Fibroblast of lung (primary cell): ENCODE results near the gene RTN3.

ENCODE experiments used
- EZH2 ChIP-seq: IDR thresholded peaks from 2 replicates; pipeline ENCODE4 v1.5.1; 2012; ENCODE audit warnings: low read length, control low read depth, mild to moderate bottlenecking; ENCODE audit errors: missing control alignments
- TF ChIP-seq, protein P1 (sequence below), 2 donors: IDR thresholded peaks in 1 of 2; conservative IDR thresholded peaks in 1 of 2; 1 replicate in 1 of 2; 2 replicates in 1 of 2; pipeline ENCODE4 v1.5.1; 2011 to 2012; ENCODE audit warnings: low read length in 2 of 2, control low read depth in 1 of 2, inconsistent platforms in 1 of 2, low read depth in 1 of 2, mild to moderate bottlenecking in 1 of 2

DNA sequence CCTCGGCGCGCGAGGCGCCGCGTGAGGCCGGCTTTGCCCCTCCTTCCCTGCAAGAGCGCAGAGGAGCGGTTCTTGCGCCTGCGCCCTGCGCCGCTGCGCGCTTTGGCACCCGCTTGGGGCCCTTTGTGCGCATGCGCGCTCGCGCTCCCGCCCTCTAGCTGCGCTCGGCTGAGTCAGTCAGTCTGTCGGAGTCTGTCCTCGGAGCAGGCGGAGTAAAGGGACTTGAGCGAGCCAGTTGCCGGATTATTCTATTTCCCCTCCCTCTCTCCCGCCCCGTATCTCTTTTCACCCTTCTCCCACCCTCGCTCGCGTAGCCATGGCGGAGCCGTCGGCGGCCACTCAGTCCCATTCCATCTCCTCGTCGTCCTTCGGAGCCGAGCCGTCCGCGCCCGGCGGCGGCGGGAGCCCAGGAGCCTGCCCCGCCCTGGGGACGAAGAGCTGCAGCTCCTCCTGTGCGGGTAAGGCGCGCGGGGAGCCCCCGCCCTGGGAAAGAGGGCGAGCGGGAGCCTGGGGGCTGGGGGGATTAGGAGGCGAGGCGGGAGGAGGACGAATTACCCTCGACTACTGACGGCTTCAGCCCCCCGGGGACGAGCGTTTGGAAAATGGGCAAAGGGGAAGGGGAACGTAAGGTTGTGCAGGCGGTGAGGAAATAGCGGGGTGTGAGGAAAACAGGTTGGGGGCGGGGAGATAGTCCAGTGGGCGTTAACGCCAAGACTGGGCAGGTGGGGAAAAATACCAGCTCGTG lies at the start of gene RTN3:
- no peak for TF ChIP-seq EZH2
- TF ChIP-seq, protein P1, sequence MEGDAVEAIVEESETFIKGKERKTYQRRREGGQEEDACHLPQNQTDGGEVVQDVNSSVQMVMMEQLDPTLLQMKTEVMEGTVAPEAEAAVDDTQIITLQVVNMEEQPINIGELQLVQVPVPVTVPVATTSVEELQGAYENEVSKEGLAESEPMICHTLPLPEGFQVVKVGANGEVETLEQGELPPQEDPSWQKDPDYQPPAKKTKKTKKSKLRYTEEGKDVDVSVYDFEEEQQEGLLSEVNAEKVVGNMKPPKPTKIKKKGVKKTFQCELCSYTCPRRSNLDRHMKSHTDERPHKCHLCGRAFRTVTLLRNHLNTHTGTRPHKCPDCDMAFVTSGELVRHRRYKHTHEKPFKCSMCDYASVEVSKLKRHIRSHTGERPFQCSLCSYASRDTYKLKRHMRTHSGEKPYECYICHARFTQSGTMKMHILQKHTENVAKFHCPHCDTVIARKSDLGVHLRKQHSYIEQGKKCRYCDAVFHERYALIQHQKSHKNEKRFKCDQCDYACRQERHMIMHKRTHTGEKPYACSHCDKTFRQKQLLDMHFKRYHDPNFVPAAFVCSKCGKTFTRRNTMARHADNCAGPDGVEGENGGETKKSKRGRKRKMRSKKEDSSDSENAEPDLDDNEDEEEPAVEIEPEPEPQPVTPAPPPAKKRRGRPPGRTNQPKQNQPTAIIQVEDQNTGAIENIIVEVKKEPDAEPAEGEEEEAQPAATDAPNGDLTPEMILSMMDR (conservative IDR thresholded peaks at IDR 0.05 in 1 of 2, IDR thresholded peaks at IDR 0.05 in 1 of 2; ENCODE audit: low read depth in 1 of 2, low read length in 2 of 2) = no peak
